PC-3 (cell line): ENCODE data around the gene UGCG. TPM values are rescaled to one million over a fixed set of nuclear protein-coding genes. Genes with fewer than 3 reads are reported as not detected.
A peak's percentile ranks its signal among the peaks of the same experiment; 100 is the strongest.

Experiments used
- ATAC-seq: fragments of 200-7000 bp; cut with Tn5 transposase; 2 replicates; pipeline ENCODE4 v1.9.1; 2020; ENCODE audit warnings: mild to moderate bottlenecking, moderate library complexity
- BruUV-seq: library from RNA; stranded (reverse); fragments of 400-500 nt; replicated peaks from 2 replicates; lab custom pipeline; 2021; lab: Mats Ljungman, UMichigan
- CTCF ChIA-PET: fragments of 300-600 bp; sonication (Branson Sonifier 250); formaldehyde crosslinking; loops from one replicate; lab custom pipeline; 2022; ENCODE audit warnings: antibody characterized with exemption; lab: Charles Lee
- POLR2A ChIA-PET: fragments of 300-600 bp; sonication (Branson Sonifier 250); formaldehyde crosslinking; loops from one replicate; lab custom pipeline; 2022; ENCODE audit warnings: antibody characterized with exemption; ENCODE audit not compliant: unreplicated experiment; lab: Charles Lee
- DNase-seq: peaks from one replicate; pipeline ENCODE4 v3.0.0-alpha.2; 2015
- H2AFZ ChIP-seq: fragments of 300-600 bp; sonication (generic); 2 replicates; pipeline ENCODE4 v1.6.0; 2016; ENCODE audit warnings: antibody characterized with exemption, low read length
- H3F3A ChIP-seq: fragments of 300-600 bp; sonication (generic); one replicate; pipeline ENCODE4 v1.6.0; 2017; ENCODE audit warnings: antibody characterized with exemption, low read length, control low read depth, mild to moderate bottlenecking; ENCODE audit not compliant: unreplicated experiment
- H3K27ac ChIP-seq: fragments of 300-600 bp; sonication (generic); 2 replicates; pipeline ENCODE4 v1.5.1; 2016; ENCODE audit warnings: mild to moderate bottlenecking, low read length
- H3K27me3 ChIP-seq: fragments of 300-600 bp; sonication (generic); 2 replicates; pipeline ENCODE4 v1.6.1; 2016; ENCODE audit warnings: low read length, mixed read lengths
- H3K36me3 ChIP-seq: fragments of 300-600 bp; sonication (generic); 2 replicates; pipeline ENCODE4 v1.6.1; 2016; ENCODE audit warnings: low read depth, mixed run types, low read length, mixed read lengths
- H3K4me1 ChIP-seq: fragments of 300-600 bp; sonication (generic); 2 replicates; pipeline ENCODE4 v1.5.1; 2016; ENCODE audit warnings: low read length; ENCODE audit not compliant: insufficient read depth
- H3K4me2 ChIP-seq: fragments of 300-600 bp; sonication (generic); 2 replicates; pipeline ENCODE4 v1.6.0; 2016; ENCODE audit warnings: low read length
- H3K4me3 ChIP-seq: fragments of 300-600 bp; sonication (generic); 2 replicates; pipeline ENCODE4 v1.5.1; 2016; ENCODE audit warnings: mild to moderate bottlenecking, low read length, mixed read lengths
- H3K79me2 ChIP-seq: fragments of 300-600 bp; sonication (generic); 2 replicates; pipeline ENCODE4 v1.6.1; 2017; ENCODE audit warnings: low read length, mixed read lengths
- H3K9ac ChIP-seq: fragments of 300-600 bp; sonication (generic); 2 replicates; pipeline ENCODE4 v1.6.0; 2016; ENCODE audit warnings: mild to moderate bottlenecking, low read length
- H3K9me2 ChIP-seq: fragments of 300-600 bp; sonication (generic); replicated peaks from 2 replicates; pipeline ENCODE4 v1.6.1; 2016; ENCODE audit warnings: mixed run types, low read length, mixed read lengths
- H3K9me3 ChIP-seq: fragments of 300-600 bp; sonication (generic); 2 replicates; pipeline ENCODE4 v1.6.1; 2016; ENCODE audit warnings: low read length, mixed read lengths
- H4K20me1 ChIP-seq: fragments of 300-600 bp; sonication (generic); 2 replicates; pipeline ENCODE4 v1.6.1; 2016; ENCODE audit warnings: low read length, mixed read lengths
- CTCF ChIP-seq: fragments of 300-600 bp; sonication (generic); conservative IDR thresholded peaks from 2 replicates; pipeline ENCODE4 v1.5.1; 2017; ENCODE audit warnings: antibody characterized with exemption, low read depth, mild to moderate bottlenecking, low read length
- EZH2 ChIP-seq: fragments of 300-600 bp; sonication (generic); IDR thresholded peaks from one replicate; pipeline ENCODE4 v1.6.1; 2017; ENCODE audit warnings: antibody characterized with exemption, mild to moderate bottlenecking, low read length; ENCODE audit not compliant: unreplicated experiment
- EZH2phosphoT487 ChIP-seq: fragments of 300-600 bp; sonication (generic); IDR thresholded peaks from 2 replicates; pipeline ENCODE4 v1.6.1; 2018; ENCODE audit warnings: mild to moderate bottlenecking, antibody characterized with exemption, low read length, borderline replicate concordance
- intact Hi-C: fragments of 100-400 bp; cut with micrococcal nuclease; formaldehyde crosslinking; loops from 2 replicates; pipeline ENCODE4 v1.9.0; 2023
- total RNA-seq: library from RNA; depleted of rRNA; stranded (reverse); fragments of >200 nt; gene quantifications from 2 replicates; pipeline ENCODE4 v1.2.3, GENCODE V29; 2014

The UGCG gene
- total RNA-seq, 1 experiment from 2014 or later, result 29.4 TPM

- intact Hi-C loops, result no loop called here
- Histone ChIP-seq H3K36me3 (no peaks in the 10 kb centered on the region), H3F3A (no peaks in the 10 kb centered on the region), H4K20me1 (no peaks in the 10 kb centered on the region), H3K79me2 (no peaks in the 10 kb centered on the region), H3K4me3 (no peak overlapping the region), H3K4me1 (peaks cover 18% of the 10 kb centered on the region), H3K9ac (no peak overlapping the region; the same call in 1 of the 2 replicates), H3K27me3 (no peaks in the 10 kb centered on the region), H3K9me3 (no peaks in the 10 kb centered on the region), H3K4me2 (0 out of 2 replicates have a peak overlapping the region, but pooled peaks have one; percentile 44), H3K9me2 (no peaks in the 10 kb centered on the region), H2AFZ (no peak overlapping the region), H3K27ac (peak overlapping the region; percentile 80)
- TF ChIP-seq EZH2phosphoT487 (no peak), EZH2 (no peak), CTCF (no peak)
- ATAC-seq (peak; percentile 79), DNase-seq (peak; percentile 90)
- ChIA-PET POLR2A (no interaction called here), CTCF (no interaction called here)
- BruUV-seq, result no TSS peak
Observed at GRCh38 chr9:111965566-111966019, 69.0 kb downstream of the UGCG start.

- DNase-seq, result no peak
- Histone ChIP-seq H3K9me3 (no peaks in the 10 kb centered on the region), H3K4me1 (peaks cover 14% of the 10 kb centered on the region), H3F3A (no peaks in the 10 kb centered on the region), H3K27ac (peak overlapping the region; percentile 80), H2AFZ (no peak overlapping the region), H3K9ac (no peak overlapping the region; the same call in 1 of the 2 replicates), H3K4me3 (no peak overlapping the region), H3K36me3 (no peaks in the 10 kb centered on the region), H3K27me3 (no peaks in the 10 kb centered on the region), H3K4me2 (no peak overlapping the region), H3K9me2 (no peaks in the 10 kb centered on the region), H3K79me2 (no peaks in the 10 kb centered on the region), H4K20me1 (no peaks in the 10 kb centered on the region)
- CTCF ChIA-PET, result no interaction called here
- POLR2A ChIA-PET, result no interaction called here
- ATAC-seq, result no peak
- no TSS peak for BruUV-seq
- intact Hi-C loops, result no loop called here
- no peak for TF ChIP-seq EZH2
- TF ChIP-seq CTCF, result no peak
Observed at GRCh38 chr9:111966124-111966723, 69.6 kb downstream of the UGCG start.

- Histone ChIP-seq H3K27ac (no peak overlapping the region), H3K4me2 (no peak overlapping the region), H4K20me1 (no peaks in the 10 kb centered on the region), H3K27me3 (no peaks in the 10 kb centered on the region), H3F3A (no peaks in the 10 kb centered on the region), H3K4me1 (peaks cover 14% of the 10 kb centered on the region), H3K9ac (no peak overlapping the region), H2AFZ (no peak overlapping the region), H3K79me2 (no peaks in the 10 kb centered on the region), H3K9me3 (no peaks in the 10 kb centered on the region), H3K9me2 (no peaks in the 10 kb centered on the region), H3K4me3 (no peak overlapping the region), H3K36me3 (no peaks in the 10 kb centered on the region)
- BruUV-seq, result no TSS peak
- POLR2A ChIA-PET, result interaction anchor here (0.5 kb wide), 1 partner anchor 25 kb away, joined by 3 read pairs; no protein-coding TSS in a partner anchor
- TF ChIP-seq CTCF (no peak), EZH2 (no peak), EZH2phosphoT487 (no peak)
- no peak for ATAC-seq
- intact Hi-C loops, result no loop called here
- DNase-seq, result no peak
- CTCF ChIA-PET, result no interaction called here
Observed at GRCh38 chr9:111966861-111967291, 70.3 kb downstream of the UGCG start.
